Keratinocyte (primary cell): ENCODE measurements around the gene SF3B6. TPM values are rescaled to one million over a fixed set of nuclear protein-coding genes. Genes with fewer than 3 reads are reported as not detected.

ENCODE experiments used
- DNase-seq: peaks from one replicate; pipeline ENCODE4 v3.0.0-alpha.2; 2011; ENCODE audit warnings: low read depth, missing footprints, low spot score
- FAIRE-seq: peaks from 2 replicates; lab custom pipeline; 2011; peaks lifted over from hg19 to GRCh38; lab: Jason Lieb, UNC
- H2AFZ ChIP-seq: 2 replicates; pipeline ENCODE4 v1.6.0; 2012; ENCODE audit warnings: low read length, control low read depth, inconsistent platforms; ENCODE audit not compliant: control insufficient read depth
- H3K27ac ChIP-seq: 2 replicates; pipeline ENCODE4 v1.5.1; 2011; ENCODE audit warnings: low read length; ENCODE audit not compliant: control insufficient read depth, insufficient read depth
- H3K27me3 ChIP-seq: 3 replicates; pipeline ENCODE4 v1.6.0; 2011; ENCODE audit warnings: low read length; ENCODE audit not compliant: control insufficient read depth, insufficient read depth; ENCODE audit errors: extremely low read depth
- H3K36me3 ChIP-seq, 2 experiments: 2 replicates in 1 of 2; 3 replicates in 1 of 2; pipeline ENCODE4 v1.5.1; 2011; ENCODE audit warnings: low read length in 2 of 2, mild to moderate bottlenecking in 1 of 2; ENCODE audit not compliant: control insufficient read depth in 2 of 2, insufficient read depth in 2 of 2; ENCODE audit errors: extremely low read depth in 1 of 2
- H3K4me1 ChIP-seq: 3 replicates; pipeline ENCODE4 v1.5.1; 2011; ENCODE audit warnings: low read length; ENCODE audit not compliant: control insufficient read depth, insufficient read depth; ENCODE audit errors: extremely low read depth
- H3K4me2 ChIP-seq: 3 replicates; pipeline ENCODE4 v1.6.0; 2011; ENCODE audit warnings: low read depth, low read length; ENCODE audit not compliant: control insufficient read depth, insufficient read depth; ENCODE audit errors: extremely low read depth
- H3K4me3 ChIP-seq, 3 experiments: fragments of 200-600 bp in 1 of 3; sonication (generic) in 1 of 3; 2 replicates in 2 of 3; 3 replicates in 1 of 3; pipeline ENCODE4 v1.5.1; 2011 to 2016; ENCODE audit warnings: low read length in 3 of 3, mild to moderate bottlenecking in 3 of 3, control low read depth in 2 of 3, inconsistent platforms in 1 of 3, low read depth in 1 of 3, mixed read lengths in 1 of 3, mixed run types in 1 of 3, moderate library complexity in 1 of 3; ENCODE audit not compliant: control insufficient read depth in 2 of 3, insufficient read depth in 2 of 3; ENCODE audit errors: extremely low read depth in 1 of 3
- H3K79me2 ChIP-seq: 2 replicates; pipeline ENCODE4 v1.6.0; 2012; ENCODE audit warnings: low read length; ENCODE audit not compliant: control insufficient read depth, insufficient read depth
- H3K9ac ChIP-seq: 3 replicates; pipeline ENCODE4 v1.6.0; 2011; ENCODE audit warnings: low read length; ENCODE audit not compliant: control insufficient read depth, insufficient read depth; ENCODE audit errors: extremely low read depth
- H3K9me1 ChIP-seq: 3 replicates; pipeline ENCODE4 v1.6.0; 2011; ENCODE audit warnings: low read length; ENCODE audit not compliant: control insufficient read depth, insufficient read depth; ENCODE audit errors: extremely low read depth
- H3K9me3 ChIP-seq: 2 replicates; pipeline ENCODE4 v1.5.1; 2012; ENCODE audit warnings: low read depth, low read length; ENCODE audit not compliant: control insufficient read depth
- H4K20me1 ChIP-seq: 3 replicates; pipeline ENCODE4 v1.6.0; 2011; ENCODE audit warnings: low read length; ENCODE audit not compliant: control insufficient read depth, insufficient read depth; ENCODE audit errors: extremely low read depth
- CTCF ChIP-seq, 3 experiments: IDR thresholded peaks in 1 of 3; conservative IDR thresholded peaks in 1 of 3; optimal IDR thresholded peaks in 1 of 3; 2 replicates in 2 of 3; 3 replicates in 1 of 3; pipeline versions ENCODE3 to v1.5.1; 2011; ENCODE audit warnings: low read length in 3 of 3, mild to moderate bottlenecking in 3 of 3, moderate library complexity in 2 of 3, control low read depth in 1 of 3, inconsistent platforms in 1 of 3; ENCODE audit not compliant: insufficient read depth in 2 of 3; ENCODE audit errors: extremely low read depth in 1 of 3
- EZH2 ChIP-seq: IDR thresholded peaks from one replicate; pipeline ENCODE4 v1.6.1; 2012; ENCODE audit warnings: inconsistent platforms, mild to moderate bottlenecking, low read length, moderate library complexity
- dilution Hi-C: fragments of 300-500 bp; cut with MboI; formaldehyde crosslinking; loops from one replicate; pipeline ENCODE4 v1.7.0; 2020; ENCODE audit warnings: low sequenced_read_pairs; ENCODE audit not compliant: extremely low pct_ligation_motif_present
- polyA plus RNA-seq, 5 experiments: library from polyadenylated mRNA; depleted of rRNA in 3 of 5; stranded (reverse) in 3 of 5; stranded (forward) in 1 of 5; unstranded in 1 of 5; fragments of >200 nt; gene quantifications; 1 replicate in 1 of 5; 2 replicates in 3 of 5; 3 replicates in 1 of 5; pipeline versions ENCODE4 v1.2.1 to v1.2.3, GENCODE V29; 2011 to 2012; ENCODE audit warnings: missing spikeins in 2 of 5, low read depth in 1 of 5, low replicate concordance in 1 of 5

SF3B6 gene
- polyA plus RNA-seq, 1 donor (not counting 4 experiments of a cell fraction or from before 2014, with no cell fraction given) = 347 TPM

- Histone ChIP-seq H2AFZ (no peak overlapping the region), H3K9me3 (no peaks in the 10 kb centered on the region), H3K9ac (no peak overlapping the region), H3K4me2 (no peak overlapping the region), H3K36me3 (peaks cover 10 to 16% of the 10 kb centered on the region in 2 experiments), H3K27ac (no peak overlapping the region), H4K20me1 (peaks cover 4% of the 10 kb centered on the region), H3K4me3 (no peak overlapping the region), H3K9me1 (peaks cover 3% of the 10 kb centered on the region), H3K79me2 (peaks cover 56% of the 10 kb centered on the region), H3K4me1 (peaks cover 7% of the 10 kb centered on the region), H3K27me3 (no peaks in the 10 kb centered on the region)
- TF ChIP-seq EZH2 = no peak
- no peak for TF ChIP-seq CTCF (optimal IDR thresholded peaks at IDR 0.05 in 1 of 3, IDR thresholded peaks at IDR 0.05 in 1 of 3, conservative IDR thresholded peaks at IDR 0.05 in 1 of 3; ENCODE audit: extremely low read depth in 1 of 3, insufficient read depth in 2 of 3, low read length in 3 of 3)
- FAIRE-seq (no peak), DNase-seq (no peak)
- dilution Hi-C loops = no loop called here
Observed at GRCh38 chr2:24073816-24074215, 2.3 kb downstream of the SF3B6 start.

GRCh38 chr2:24072259-24072658 lies 3.9 kb downstream of the SF3B6 start:
- Histone ChIP-seq H3K9me3 (no peaks in the 10 kb centered on the region), H3K4me3 (no peak overlapping the region), H3K9ac (no peak overlapping the region), H3K4me1 (no peaks in the 10 kb centered on the region), H3K27me3 (no peaks in the 10 kb centered on the region), H3K36me3 (peaks cover 16 to 19% of the 10 kb centered on the region in 2 experiments), H3K9me1 (peaks cover 3% of the 10 kb centered on the region), H4K20me1 (peaks cover 4% of the 10 kb centered on the region), H3K27ac (no peak overlapping the region), H3K79me2 (peaks cover 56% of the 10 kb centered on the region), H3K4me2 (no peak overlapping the region), H2AFZ (no peak overlapping the region)
- DNase-seq (no peak), FAIRE-seq (no peak)
- dilution Hi-C loops = no loop called here
- no peak for TF ChIP-seq CTCF (optimal IDR thresholded peaks at IDR 0.05 in 1 of 3, IDR thresholded peaks at IDR 0.05 in 1 of 3, conservative IDR thresholded peaks at IDR 0.05 in 1 of 3; ENCODE audit: extremely low read depth in 1 of 3, insufficient read depth in 2 of 3, low read length in 3 of 3)
- no peak for TF ChIP-seq EZH2
